SK-N-SH treated with all-trans-retinoic acid at 6 μM for 48 hours (cell line): ENCODE measurements around the gene HES5.

ENCODE experiments used
- CSRNP3 ChIP-seq: fragments of 250-450 bp; sonication (Bioruptor Pico); IDR thresholded peaks from 2 replicates; pipeline ENCODE4 v1.5.1; 2021; ENCODE audit warnings: mild to moderate bottlenecking, moderate library complexity
- ESRRG ChIP-seq: fragments of 250-450 bp; sonication (Bioruptor Pico); IDR thresholded peaks from 2 replicates; pipeline ENCODE4 v1.6.1; 2021; ENCODE audit warnings: mild to moderate bottlenecking
- PATZ1 ChIP-seq: fragments of 250-450 bp; sonication (Bioruptor Pico); IDR thresholded peaks from 2 replicates; pipeline ENCODE4 v1.8.0; 2020; ENCODE audit warnings: mild to moderate bottlenecking, moderate library complexity, borderline replicate concordance
- RARB ChIP-seq: fragments of 250-450 bp; sonication (Bioruptor Pico); IDR thresholded peaks from 2 replicates; pipeline ENCODE4 v1.8.0; 2021; ENCODE audit warnings: mild to moderate bottlenecking, moderate library complexity

GRCh38 chr1:2555634-2556276 lies 25.7 kb upstream of the HES5 start:
- TF ChIP-seq PATZ1 (no peak), ESRRG (CRISPR knock-in tag) (no peak), CSRNP3 (CRISPR knock-in tag) (no peak), RARB (CRISPR knock-in tag) (no peak)
